Endothelial cell of umbilical vein (primary cell): ENCODE measurements around the gene RASD2.

Experiments used
- EZH2 ChIP-seq: IDR thresholded peaks from 2 replicates; pipeline ENCODE4 v1.6.1; 2012; ENCODE audit warnings: borderline replicate concordance, low read depth, mild to moderate bottlenecking, moderate library complexity, low read length, inconsistent platforms; ENCODE audit not compliant: severe bottlenecking
- POLR2AphosphoS5 ChIP-seq: IDR thresholded peaks from 2 replicates; pipeline ENCODE4 v1.6.1; 2012; ENCODE audit warnings: low read depth, mild to moderate bottlenecking, control low read depth, low read length, moderate library complexity; ENCODE audit not compliant: insufficient read depth

- TF ChIP-seq EZH2 (no peak), POLR2AphosphoS5 (no peak)
These were observed 43.8 kb upstream of the RASD2 start for GRCh38 chr22:35496768-35497312.
